HG03095 (cell line): Measurements from ENCODE around the gene RBM26.
"Not testable (repeated sequence)": the region's sequence is repeated elsewhere in the genome, so short reads cannot be mapped to it uniquely, and the experiment has no call there.

Experiments
- ATAC-seq: cut with Tn5 transposase; IDR thresholded peaks from one replicate; pipeline ENCODE4 v1.9.1; 2021; ENCODE audit warnings: moderate library complexity; ENCODE audit not compliant: unreplicated experiment

The RBM26 gene

DNA sequence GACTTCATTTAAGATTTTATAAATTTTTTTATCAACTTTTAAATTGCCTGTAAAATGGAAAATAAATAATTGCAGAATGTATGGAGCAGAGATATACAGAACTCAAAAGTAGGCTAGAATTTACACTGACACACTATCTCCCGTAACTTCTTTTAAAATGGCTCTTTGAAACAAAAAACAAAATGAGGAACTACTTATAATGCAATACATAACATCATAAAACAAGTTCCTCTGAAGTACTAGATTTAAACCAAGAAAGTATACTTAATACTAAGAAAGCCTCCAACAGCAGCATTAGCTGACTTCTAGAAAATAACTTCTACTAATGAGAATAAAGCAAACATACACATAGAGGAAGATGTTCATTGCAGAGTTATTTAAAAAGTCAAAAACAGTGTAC is 17.0 kb downstream of the RBM26 start:
- no peak for ATAC-seq

DNA sequence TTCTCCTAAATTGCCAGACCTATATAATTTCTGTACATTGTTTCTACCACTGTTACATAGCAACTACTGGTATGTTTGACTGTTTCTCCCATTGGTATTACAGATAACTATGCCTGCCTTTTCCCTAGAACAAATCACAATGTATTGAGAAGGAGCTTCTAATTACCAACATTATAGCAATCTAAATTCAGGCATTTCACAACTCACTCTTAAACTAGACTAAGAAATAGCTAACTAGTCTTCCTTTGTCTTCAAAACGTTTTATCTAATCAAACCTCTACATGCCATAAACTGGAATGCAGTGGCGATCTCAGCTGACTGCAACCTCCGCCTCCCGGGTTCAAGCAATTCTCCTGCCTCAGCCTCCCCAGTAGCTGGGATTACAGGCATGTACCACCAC is 18.2 kb downstream of the RBM26 start:
- ATAC-seq = no peak

DNA sequence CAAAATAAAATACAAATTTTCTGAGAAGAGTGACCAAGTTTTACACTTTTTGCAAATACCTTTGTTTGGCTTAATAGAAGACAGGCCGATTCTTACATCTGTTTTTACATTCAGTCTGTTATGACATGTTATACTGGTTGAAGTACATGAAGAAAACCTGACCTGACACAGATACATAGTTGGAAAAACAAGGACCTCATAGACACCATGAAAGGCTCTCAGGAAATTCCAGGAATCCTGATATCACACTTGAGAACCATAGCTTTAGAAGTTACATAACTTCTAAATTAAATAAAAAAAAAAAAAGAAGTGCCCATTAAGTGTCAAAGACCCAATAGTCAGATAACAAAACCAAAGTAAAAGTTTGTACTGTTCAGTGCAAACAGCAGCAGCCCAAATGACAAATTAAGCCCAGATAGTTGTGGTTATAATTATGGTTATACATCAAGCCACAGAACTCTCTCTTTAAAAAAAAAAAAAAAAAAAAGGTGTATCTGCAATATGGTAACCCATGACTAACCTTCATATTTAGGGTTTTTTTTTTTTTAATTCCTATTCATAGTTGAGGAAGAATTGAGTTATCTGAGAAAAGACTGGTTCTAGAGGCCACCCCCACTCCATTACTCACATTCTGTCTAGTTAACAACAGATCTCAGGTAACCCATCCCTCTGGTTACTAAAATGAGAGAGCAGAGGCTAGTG is 19.8 kb downstream of the RBM26 start:
- peak; percentile 9 for ATAC-seq

DNA sequence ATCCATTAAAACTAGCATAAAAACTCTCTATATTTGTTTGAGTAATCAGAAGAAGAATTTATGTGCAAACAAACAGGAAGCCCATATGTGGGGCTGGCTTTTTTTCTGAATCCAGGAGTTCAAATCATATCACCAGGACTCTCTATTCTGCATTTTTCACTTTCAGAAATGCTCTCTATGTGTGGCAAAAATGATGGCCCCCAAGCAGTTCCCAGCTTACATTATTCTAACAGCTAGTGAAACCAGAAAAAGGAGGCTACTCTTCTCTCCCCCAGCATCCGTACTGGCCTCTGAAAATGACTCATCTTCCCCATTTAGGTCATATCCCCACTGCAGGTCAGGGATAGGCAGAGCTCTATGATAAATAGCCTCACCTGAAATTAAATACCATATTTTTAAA is 20.4 kb downstream of the RBM26 start:
- peak; percentile 94 for ATAC-seq

DNA sequence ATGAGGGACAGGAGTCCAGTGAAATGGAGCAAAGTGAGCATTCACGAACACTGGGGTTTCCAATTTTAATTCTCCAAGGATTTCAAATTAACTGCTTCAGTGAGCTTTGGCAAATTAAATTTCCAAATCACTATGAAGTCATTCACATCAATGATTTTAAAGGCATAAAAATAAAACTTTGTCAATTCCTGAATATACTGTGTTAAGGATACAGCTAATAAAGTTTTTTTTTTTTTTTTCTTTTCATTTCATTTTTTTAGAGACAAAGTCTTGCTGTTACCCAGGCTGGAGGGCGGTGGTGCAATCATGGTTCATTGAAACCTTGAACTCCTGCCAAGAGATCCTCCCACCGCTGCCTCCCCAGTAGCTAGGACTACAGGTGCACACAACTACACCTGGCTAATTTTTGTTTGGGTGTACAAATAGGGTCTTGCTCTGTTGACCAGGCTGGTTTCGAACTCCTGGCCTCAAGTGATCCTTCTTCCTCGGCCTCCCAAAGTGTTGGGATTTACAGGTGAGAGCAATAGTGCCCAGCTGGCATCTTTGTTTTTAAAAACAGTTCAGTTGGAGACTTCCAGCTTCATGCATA is 21.9 kb downstream of the RBM26 start:
- ATAC-seq = no peak

DNA sequence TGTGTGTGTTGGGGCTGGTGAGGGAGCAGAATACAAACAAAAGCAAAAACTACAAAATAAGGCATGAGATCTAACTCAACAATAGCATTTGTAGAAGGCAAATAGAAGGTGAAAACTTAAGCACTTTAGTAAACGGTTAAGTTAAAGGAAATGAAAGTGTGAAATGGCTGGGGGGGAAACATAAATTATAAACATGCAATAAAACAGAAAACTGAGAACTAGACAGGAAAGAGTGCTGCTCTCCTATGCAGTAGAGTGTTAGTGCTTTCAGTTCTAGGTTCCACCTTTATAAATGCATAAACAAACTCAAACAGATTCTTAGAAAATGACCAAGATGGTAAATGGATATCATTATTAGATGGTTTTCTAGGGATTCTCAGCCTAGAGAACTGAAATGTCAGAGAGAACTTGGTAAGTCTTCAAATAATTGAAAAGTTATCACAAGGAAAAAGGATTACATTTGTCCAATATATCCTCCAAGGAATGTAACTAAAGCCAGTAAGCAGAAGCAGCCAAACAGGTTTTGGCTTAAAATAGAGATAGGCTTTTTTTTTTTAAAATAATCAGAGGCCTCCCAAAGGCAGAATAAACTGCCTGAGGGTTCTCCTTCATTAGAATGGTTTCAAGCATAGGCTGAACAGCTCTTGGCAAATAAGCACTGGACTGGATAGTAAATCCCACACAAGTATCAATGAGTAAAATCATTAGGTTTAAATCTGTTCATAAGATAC is 23.3 kb downstream of the RBM26 start:
- ATAC-seq = peak; percentile 41

DNA sequence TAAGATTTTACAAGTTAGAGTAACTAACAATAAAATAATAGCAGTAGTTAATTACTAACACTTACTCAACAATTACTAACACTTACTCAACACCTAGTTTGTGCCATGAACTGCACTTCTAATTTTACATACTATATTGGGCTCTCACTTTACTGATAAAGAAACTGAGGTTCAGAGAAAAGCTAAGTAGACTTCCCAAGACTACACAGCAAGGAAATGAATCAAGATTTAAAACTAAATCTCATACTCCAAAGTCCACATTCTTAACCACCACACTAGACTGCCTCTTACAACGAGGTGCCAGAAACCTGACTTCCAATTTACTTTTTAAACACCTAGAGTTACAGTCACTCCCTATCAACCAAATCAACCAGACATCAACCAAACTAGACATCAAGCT is 25.1 kb downstream of the RBM26 start:
- ATAC-seq = no peak

DNA sequence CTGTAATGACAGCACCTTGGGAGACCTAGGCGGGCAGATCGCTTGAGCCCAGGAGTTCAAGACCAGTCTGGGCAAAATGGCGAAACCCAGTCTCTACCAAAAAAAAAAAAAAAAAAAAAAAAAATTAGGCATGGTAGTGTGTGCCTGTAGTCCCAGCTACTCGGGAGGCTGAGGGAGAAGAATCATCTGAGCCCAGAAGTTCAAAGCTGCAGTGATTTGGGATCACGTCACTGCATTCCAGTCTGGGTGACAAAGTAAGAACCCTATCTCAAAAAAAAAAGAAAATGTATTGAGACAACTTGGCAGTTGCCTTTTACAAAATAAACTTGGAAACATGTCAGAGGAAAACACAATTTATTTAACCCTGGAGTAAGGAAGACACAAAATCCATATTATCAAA is 26.8 kb downstream of the RBM26 start:
- no peak for ATAC-seq

DNA sequence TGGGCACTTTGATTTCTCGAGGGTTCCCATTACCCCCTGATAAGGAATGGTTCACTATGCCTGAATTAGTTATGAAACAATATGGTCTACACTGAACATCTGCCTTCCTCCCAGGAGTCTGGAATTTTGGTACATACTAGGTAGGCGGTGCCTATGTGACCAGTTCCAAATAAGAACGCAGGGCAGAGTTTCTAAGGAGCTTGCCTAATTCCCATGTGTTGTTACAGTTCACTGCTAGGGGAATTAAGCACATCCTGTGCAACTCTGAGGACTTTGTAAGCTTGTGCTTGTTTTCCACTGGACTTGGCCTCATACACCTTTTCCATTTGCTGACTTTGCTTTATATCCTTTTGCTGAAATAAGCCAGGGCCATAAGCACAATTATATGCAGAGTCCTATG is 29.2 kb downstream of the RBM26 start:
- no peak for ATAC-seq

DNA sequence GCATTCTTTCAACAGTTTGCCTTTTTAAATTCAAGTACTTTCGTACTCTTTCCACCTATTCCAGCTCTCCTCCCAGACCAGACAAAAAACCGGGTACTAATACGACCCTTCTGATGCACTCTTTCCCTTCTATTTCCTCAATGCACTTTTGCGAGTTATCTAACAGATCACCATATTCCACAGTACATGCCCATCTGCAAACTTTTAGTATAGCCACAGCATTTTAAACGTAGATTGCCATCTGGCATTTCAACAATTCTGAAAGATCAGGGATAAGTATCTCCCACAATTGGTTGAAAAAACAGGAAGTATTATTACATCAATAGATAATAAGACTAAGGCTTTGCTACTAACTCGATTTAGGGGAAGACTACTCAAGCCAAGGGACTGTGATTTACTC is 31.5 kb downstream of the RBM26 start:
- ATAC-seq = no peak

DNA sequence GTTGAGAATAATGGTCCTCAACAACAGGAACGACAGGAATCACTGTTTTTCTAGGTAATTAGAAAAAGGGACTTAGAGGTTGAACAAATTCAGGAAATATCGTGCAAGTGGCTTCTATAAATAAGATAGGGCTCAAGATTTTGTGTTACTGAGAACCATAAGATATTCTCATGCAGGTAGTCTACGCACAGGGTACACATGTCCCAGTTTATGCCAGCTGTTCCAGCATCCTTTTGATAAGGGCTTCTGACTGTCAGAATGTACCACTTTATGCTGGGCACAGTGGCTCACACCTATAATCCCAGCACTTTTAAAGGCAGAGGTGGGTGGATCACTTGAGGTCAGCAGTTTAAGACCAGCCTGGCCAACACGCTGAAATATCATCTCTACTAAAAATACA is 32.1 kb downstream of the RBM26 start:
- ATAC-seq = no peak

DNA sequence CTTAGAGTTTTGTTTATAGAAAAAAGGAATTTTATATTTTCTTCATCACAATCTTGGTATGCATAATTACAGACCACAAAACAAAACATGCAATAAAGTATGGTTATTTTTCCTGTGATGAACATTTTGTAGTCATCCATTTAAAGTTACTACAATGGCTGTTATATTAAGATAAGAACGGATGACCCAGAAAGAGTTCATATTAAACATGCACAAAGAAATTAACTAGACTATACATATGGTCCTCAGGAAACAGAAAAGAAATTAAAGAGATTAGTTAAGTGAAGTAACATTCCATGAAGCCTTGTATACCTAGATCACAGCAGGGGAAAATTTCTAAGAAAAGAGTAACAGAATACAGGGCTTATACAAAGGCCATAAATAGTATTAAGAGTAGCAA is 36.8 kb downstream of the RBM26 start:
- no peak for ATAC-seq

DNA sequence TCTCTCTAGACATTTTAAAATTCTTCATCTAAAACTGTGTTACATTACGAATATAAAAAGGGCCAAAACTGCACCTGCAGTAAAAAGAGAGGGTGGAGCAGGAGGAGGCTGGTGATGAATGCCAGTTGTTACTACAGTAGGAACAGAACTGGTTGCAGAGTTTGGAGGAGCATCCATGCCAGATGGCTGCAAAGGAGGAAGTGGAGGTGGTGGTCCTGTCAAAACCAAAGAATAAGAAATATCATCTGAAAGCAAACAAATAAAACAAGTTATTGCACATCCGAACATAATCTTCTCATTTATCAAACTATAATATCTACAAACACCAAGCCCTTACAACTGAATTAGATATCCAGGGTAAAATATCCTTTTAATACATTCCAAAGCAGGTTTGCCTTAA is 40.1 kb downstream of the RBM26 start:
- no peak for ATAC-seq

DNA sequence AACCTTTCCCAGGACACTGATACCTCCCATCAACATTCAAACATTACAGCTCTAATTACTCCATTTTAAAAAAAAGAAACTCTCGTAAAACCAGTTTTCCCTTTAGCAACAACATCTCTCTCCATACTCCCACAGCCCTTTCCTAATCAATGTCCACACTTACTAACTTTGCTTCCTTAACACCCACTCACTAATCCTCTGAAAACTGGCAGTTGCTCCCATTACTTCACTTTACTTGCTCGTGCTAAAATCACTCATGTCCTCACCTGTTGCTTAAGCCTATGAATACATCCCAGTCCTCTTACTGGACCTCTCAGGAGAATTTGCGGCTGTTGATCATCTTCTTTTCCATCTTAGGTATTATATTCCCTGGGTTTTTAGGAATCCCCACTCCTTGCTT is 44.8 kb downstream of the RBM26 start:
- ATAC-seq = no peak

DNA sequence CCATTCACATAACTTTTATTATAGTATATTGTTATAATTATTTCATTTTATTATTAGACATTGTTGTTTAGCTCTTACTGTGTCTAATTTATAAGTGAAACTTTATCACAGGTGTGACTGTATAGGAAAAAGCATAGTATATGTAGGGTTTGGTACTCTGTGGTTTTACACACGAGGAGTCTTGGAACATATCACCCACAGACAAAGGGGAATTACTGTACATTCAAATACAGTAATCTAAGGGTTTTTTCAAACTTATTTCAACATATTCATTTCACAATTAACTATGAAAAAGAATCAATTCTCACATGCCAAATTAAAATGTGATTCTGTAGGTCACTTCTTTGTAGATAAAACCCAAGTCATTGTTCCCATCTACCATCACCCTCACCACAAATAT is 46.0 kb downstream of the RBM26 start:
- no peak for ATAC-seq

DNA sequence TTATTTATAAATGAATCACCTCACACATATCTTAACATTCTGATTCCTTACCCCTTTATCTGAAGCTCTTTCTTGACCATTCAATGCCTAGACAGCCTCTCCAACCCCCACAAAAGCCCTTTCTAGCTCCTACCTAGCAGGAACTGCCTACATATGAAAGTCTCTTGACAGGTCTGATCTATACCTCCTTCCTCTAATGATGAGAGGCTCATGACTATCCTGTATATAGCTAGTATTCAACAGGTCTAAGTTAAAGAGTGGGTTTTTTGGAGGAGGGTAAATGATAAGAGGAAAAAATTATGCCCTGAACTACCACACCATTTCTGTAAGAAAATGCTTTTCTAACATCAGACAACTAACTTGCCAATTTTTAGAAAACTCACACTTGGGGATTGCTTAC is 47.0 kb downstream of the RBM26 start:
- no peak for ATAC-seq

DNA sequence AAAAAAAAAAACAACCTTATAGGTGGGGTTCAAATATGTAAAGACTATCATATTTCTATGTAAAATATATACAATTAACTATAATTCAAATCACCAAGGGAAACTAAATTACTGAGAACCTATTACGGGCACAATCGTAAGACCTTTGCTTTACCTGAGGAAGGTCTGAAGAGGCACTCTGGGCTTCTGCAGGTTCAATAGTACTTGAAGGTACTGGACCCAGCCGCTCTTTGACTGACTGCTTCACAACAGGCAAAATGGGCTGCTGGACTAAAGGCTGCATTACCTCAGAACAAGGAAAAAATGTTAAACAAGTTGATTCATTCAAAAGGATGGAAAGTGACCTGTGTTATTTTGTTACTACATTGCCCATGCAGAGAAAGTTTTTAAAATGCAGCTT is 51.8 kb downstream of the RBM26 start:
- ATAC-seq = no peak

DNA sequence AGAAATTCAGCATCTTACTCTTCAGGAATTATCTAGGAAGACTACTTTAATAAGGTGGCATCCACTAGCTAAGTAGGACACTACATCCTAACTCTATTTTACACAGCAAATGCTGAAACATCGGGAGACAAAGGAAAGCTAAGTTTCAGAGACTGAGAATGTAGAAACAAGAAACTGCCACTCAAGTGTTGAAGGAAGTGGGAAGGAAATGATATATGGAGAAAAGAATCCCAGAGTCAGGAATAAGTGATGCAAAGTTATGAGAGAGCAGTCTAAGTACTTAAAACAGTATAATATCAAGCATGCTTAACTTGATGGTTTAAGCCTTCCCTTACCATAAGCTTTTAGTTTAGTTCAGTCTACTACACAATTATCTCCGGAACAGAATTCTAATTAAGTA is 52.4 kb downstream of the RBM26 start:
- ATAC-seq = no peak

DNA sequence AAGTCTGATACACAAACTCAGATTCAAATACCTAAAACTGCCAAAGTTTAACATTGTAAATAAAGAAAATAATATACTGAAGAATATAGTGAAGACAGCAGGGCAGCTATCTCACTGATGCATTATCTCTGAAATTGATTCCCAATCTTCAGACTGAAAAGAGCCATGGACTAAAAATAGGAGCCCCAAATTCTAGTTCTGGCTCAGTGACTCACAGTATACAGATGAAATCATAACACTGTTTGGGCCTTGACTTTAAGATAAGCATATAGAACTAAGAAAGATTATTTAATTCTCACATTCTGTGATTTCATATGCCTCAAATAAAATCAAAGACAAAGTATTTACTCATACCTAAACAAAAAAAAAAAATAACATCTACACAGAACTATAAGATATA is 53.9 kb downstream of the RBM26 start:
- no peak for ATAC-seq

DNA sequence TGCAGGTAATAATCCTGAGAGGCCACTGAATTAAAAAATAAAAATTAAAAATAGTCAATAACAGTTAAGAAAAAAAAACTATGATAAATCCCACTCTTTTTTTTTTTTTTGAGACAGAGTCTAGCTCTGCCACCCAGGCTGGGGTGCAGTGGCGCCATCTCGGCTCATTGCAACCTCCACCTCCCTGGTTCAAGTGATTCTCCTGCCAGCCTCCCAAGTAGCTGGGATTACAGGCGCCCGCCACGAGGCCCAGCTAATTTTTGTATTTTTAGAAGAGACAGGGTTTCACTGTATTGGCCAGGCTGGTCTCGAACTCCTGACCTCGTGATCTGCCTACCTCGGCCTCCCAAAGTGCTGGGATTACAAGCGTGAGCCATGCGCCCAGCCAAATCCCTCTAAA is 56.4 kb downstream of the RBM26 start:
- not testable (repeated sequence) for ATAC-seq

DNA sequence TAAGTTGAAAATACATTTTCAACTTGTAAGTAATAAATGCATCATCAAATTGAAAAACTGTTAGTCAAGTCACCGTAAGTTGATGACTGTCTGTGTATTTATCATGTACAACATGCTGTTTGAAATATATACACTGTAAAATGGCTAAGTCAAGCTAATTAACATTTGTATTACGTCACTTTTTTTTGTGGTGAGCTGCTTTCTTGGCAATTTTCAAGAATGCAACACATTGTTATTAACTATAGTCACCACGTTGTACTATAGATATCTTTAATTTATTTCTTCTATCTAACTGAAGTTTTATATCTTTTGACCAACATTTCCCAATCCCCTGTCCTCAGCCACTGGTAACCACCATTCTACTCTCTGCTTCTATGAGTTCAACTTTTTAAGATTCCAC is 57.0 kb downstream of the RBM26 start:
- no peak for ATAC-seq

DNA sequence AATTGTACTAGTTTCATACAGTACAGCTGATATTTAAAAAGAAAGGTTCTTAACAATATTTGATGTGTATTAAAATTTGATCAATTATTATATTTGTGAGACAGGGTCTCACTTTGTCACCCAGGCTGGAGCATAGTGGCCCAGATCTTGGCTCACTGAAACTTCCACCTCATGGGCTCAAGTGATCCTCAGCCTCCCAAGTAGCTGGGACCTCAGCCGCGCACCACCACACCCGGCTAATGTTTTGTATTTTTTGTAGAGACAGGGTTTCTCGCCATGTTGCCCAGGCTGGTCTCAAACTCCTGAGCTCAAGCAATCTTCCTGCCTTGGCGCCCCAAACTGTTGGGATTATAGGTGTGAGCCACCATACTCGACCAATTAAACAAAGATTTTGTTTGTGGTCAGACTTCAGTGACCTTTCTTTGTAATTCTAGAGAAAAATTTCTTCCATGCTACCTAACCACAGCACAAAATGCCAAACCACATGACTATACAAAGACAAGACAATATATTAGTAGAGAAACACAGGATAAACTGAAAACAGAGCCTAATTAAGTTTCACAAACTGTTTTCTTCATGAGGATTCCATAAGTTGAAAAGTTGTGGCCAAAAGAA is 59.6 kb downstream of the RBM26 start:
- no peak for ATAC-seq
